Measurements from ENCODE around the gene RETREG3.
"Not testable (repeated sequence)": the region's sequence is repeated elsewhere in the genome, so short reads cannot be mapped to it uniquely, and the experiment has no call there.

The RETREG3 gene

GRCh38 chr17:42553161-42553818, 55.9 kb downstream of the RETREG3 start:
- DNase-seq: peak in 1 of 56 donors; percentile 16

DNA sequence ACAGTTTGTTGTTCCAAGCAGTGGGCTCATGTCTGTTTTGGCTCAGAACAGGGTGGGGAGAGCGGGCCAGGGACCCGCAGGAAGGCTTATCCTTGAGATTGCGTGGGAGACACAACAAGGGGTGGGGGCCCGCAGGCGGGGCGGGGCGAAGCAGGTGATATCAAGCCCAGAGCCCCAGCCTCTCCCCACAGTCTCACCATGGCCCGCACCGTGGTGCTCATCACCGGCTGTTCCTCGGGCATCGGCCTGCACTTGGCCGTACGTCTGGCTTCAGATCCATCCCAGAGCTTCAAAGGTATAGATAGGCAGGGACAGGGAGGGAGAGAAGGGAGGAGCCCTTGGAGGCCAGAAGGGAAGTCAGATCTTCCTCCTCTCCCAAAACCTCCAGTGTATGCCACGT, 56.4 kb downstream of the RETREG3 start, which contains the start of gene HSD17B1:
TSS of gene HSD17B1 (plus strand) at position 188 of the 400 bp plus-strand sequence. CDS start at position 199, 11 bp downstream.
- not testable (repeated sequence) for DNase-seq

DNA sequence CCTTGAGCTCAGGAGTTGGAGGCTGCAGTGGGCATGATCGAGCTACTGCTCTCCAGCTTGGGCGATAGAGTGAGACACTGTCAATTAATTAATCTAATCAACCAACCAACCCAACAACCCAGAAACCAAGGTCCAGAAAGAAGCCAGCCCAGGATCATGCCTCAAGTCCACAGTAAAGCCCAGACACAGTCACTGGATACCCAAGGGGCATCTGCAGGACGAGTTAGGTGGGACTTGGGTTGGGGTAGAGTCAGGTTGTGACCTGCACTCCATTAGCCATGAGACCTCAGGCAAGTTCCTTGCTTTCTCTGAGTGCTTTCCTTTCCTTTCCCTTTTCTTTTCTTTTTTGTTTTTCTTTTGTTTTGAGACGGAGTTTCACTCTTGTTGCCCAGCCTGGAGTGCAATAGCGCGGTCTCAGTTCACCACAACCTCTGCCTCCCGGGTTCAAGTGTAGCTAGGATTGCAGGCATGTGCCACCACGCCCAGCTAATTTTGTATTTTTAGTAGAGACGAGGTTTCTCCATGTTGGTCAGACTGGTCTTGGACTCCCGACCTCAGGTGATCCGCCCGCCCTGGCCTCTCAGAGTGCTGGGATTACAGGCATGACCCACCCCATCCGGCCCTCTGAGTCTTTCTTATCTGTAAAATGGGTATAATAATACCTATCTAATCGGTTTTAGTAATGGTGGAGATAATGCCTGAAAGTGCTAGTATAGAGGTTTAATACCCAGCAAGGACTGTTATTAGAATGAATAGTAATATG, 60.0 kb downstream of the RETREG3 start:
- DNase-seq: no peak

DNA sequence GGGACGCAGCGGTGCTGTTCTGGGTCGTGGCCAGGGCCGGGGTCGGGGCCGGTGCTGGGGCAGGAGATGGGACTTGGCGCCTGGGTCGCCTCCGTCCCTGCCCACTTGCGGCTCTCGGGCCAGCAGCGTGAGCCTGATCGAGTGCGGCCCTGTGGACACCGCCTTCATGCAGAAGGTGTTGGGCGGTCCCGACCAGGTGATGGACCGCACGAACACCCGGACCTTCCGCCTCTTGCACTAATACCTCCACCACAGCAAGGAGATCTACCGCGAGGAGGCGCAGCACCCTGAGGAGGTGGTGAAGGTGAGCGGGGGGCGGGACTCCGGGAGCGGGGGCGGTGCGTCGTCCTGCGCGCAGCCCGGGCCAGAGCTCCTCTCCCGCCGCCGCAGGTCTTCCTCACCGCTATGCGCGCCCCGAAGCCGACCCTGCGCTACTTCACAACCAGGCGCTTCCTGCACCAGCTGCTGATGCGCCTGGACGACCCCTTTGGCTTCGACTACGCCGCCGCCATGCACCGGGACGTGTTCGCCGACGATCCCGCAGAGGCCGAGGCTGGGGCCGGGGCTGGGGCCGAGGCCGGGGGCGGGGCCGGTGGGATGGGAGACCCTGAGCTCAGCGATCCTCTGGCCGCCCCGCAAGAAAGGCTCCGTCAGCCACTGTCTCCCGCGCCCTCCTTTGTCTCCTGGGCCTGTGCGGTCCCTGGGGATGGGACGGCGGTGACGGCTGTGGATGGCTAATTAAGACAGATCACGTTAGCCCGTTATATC, 60.9 kb downstream of the RETREG3 start:
- no peak for DNase-seq

DNA sequence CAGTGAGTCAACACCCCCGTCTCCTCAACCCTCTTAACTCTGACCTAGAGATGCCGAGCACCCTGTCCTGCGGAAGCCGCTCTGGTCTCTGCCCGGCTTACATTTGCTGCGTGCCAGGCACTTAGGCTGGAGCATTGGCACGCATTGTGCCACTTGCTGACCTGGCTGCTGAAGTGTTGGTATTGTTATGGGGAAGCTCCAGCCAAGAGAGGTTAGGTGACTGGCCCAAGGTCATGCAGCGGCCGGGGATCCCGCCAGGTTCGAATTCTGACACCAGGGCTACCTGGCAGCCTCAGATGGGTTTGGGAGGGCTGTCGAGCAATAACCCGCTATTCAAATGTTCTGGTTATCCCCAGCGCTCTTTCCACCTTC, 61.5 kb downstream of the RETREG3 start:
- DNase-seq: no peak

GRCh38 chr17:42547001-42547461, 62.1 kb downstream of the RETREG3 start:
- DNase-seq: no peak

DNA sequence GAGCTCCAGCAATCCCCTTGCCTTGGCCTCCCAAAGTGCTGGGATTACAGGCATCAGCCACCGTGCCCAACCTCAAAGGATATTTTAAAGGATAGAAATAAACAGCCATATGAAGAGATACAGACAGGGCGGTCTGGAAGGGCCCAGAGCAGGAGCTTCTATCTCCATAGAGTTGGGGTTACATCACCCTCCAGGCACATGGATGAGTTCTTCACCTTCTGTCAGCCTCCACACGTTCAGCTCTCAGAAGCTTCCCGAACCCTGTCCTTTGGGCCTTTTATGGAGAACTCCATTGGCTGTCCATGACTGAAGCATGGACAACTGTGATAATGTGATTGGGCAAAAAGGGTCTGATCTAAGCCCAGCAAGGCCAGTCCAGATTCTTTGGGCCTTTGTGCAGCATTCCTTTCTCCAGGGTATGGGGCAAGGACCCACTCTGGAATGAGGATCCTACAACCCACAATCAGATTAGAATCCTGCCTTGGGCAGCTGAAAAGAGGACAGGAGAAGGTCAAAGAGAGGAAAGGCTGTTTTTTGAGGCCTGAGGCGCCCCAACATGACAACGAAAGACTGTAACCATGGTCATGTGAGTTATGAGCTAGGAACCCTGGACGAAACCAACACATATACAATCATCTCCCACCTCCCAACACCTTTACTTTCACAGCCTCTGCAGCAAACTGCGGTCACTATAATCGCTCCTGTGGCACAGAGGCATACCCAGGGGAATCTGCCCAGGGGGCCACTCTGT, 63.2 kb downstream of the RETREG3 start:
- not testable (repeated sequence) for DNase-seq

DNA sequence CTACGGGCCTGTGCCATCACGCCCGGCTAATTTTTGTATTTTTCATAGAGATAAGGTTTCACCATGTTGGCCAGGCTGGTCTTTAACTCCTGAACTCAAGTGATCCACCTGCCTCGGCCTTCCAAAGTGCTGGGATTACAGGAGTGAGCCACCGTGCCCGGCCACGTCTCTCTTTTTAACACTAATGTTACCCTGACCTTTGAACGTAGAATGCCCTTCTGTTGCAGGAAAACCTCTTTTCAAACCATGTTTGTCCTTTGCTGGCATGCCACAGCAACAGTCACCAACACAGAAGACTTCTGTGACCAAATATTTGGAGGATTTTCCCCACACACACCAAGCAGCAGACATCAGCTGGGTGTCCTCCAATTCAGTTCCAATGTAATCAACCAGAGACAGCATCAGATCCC, 64.3 kb downstream of the RETREG3 start:
- DNase-seq: no peak

- peak in 26 of 56 donors; percentile 9 to 60 (median 30) for DNase-seq
Measured at GRCh38 chr17:42543190-42544079, 65.7 kb downstream of the RETREG3 start.

- no peak for DNase-seq
Measured at GRCh38 chr17:42541041-42541833, 67.9 kb downstream of the RETREG3 start.

DNA sequence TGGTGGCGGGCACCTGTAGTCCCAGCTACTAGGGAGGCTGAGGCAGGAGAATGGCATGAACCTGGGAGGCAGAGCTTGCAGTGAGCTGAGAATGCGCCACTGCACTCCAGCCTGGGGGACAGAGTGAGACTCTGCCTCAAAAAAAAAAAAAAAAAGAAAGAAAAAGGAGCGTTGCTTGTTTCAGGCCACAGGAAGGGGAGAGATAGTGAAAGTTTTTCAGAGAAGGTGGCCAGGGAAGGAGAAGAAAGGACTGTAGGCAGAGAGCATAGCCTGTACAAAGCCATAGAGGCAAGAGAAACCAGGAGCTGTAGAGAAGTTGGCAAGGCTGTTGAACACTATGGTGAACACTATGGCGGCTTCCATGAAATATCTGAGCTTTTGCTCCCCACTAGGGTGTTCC, 68.6 kb downstream of the RETREG3 start:
- not testable (repeated sequence) for DNase-seq

GRCh38 chr17:42538482-42538881, 70.7 kb downstream of the RETREG3 start:
- no peak for DNase-seq

DNA sequence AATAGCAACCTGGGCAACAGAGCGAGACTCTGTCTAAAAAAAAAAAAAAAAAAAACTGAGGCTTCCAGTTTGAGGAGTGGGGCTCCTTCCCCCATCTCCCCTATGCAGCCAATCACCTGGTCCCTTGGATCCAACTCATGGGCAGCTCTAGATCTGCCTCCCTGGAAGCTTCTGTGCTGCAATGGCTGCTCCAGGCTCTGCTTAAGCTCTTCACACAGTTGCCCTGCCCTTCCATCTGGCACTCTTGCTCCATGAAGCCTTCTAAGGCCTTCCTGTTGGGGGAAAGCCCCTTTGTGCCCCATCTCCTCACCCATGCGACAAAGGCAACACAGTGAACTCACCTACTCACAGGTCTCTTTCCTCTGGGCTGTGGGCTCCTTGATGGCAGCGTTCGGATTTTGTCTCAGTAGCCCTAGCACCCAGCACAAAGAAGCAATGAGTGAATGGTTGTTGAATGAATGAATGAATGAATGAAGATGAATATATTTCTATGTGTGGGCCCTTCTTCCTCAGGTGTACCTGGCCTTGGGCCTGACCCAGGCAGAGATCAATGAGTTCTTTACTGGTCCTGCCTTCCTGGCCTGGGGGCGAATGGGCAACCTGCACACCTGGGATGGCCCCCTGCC, 71.2 kb downstream of the RETREG3 start:
- no peak for DNase-seq

- DNase-seq: no peak
Measured at GRCh38 chr17:42537156-42537805, 71.9 kb downstream of the RETREG3 start.

- peak in 51 of 56 donors; percentile 34 to 84 (median 66) for DNase-seq
Measured at GRCh38 chr17:42536372-42537155, 72.6 kb downstream of the RETREG3 start.

DNA sequence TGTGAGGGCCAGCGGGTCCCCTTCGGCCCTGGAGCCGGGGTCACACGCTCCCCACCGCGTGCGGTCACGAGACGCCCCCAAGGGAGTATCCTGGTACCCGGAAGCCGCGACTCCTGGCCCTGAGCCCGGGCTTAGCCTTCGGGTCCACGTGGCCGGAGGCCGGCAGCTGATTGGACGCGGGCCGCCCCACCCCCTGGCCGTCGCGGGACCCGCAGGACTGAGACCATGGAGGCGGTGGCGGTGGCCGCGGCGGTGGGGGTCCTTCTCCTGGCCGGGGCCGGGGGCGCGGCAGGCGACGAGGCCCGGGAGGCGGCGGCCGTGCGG, 73.2 kb downstream of the RETREG3 start, which contains the start of gene NAGLU:
TSS of gene NAGLU (plus strand) at position 194 of the 324 bp plus-strand sequence. CDS start at position 226, 32 bp downstream.
- DNase-seq: peak; percentile 37 to 98 (median 90)
